CD1c-positive myeloid dendritic cell (primary cell): ENCODE measurements around the gene MFSD11.
A peak's percentile ranks its signal among the peaks of the same experiment; 100 is the strongest.
"Not testable (repeated sequence)": the region's sequence is repeated elsewhere in the genome, so short reads cannot be mapped to it uniquely, and the experiment has no call there.

Experiments
- DNase-seq: peaks from one replicate; pipeline ENCODE4 v3.0.0-alpha.2; 2016; ENCODE audit errors: extremely low spot score

The MFSD11 gene

DNA sequence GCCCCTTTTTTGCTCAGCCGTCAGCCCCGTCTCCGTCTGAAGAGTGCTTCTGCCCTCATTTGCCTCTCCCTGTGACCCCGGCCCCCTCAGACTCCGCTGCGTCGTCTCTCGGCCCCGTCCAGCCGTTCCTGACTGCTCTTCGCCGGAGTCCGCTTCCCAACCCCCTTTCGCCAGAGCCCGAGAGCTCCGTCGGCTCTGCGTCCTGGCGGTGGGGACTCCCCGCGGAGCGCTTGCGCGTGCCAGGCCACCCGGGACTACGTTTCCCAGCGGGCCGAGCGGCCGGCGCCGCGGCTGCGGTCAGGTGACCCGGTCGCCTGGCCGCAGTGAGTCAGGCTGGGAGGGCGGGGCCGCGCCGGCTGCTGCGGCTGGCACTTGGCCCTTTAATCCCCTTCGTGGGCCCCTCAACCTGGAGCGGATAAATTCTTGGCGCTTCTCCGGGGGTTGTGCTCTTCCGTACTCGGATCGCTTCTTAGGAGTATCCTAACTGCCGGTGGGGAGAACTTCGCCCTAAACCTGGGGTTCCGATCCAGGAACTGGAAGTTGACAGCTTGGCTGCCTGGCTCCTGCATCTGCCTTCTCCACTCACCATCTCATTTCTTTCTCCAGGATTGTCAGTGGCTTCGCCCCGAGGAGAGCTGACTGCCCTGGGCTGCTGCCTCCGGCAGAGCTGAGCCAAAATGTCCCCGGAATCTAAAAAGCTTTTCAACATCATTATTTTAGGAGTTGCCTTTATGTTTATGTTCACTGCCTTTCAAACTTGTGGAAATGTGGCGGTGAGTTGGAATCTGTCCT, at the start of gene MFSD11:
Gene MFSD11, plus strand, starts transcription at position 444 of the 792 bp plus-strand sequence. Its CDS starts 234 bp downstream, at position 678.
- peak; percentile 95 for DNase-seq

DNA sequence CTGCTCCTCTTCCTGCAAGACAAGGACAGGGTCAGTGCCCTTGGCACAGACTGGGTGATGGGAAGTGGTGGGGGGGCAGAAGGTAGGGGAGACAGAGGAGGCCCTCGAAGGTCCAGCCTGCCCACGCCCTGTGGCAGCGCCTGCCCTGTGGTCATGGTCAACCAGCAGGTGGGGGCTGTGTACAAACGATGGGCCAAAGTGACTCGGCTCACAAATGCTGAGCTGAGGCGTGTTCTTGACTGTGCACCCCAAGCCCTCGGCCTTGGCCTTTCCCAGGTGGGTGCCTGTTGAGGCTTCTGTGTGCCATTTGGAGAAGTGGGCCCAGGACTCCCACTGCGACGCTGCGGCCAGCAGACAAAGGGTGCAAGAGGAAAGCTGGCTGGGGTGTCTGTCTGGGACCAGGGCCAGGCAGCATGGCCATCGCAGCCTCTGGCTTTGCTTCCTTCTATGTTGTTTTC, 49.7 kb upstream of the MFSD11 start:
- DNase-seq: no peak

DNA sequence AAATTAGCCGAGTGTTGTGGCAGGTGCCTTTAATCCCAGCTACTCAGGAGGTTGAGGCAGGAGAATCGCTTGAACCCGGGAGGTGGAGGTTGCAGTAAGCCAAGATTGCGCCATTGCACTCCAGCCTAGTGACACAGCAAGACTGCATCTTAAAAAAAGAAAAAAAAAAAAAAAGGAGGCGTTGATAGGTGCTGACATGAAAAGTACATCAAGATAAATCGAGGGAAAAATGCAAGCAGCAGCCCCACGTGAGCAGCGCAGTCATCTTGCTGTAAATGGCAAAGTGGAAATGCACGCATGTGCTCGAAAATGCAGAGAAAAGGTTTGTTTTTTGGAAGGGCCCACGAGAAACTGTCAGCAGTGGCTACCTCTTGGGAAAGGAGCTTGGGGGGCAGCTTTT, 48.1 kb upstream of the MFSD11 start:
- no peak for DNase-seq

DNA sequence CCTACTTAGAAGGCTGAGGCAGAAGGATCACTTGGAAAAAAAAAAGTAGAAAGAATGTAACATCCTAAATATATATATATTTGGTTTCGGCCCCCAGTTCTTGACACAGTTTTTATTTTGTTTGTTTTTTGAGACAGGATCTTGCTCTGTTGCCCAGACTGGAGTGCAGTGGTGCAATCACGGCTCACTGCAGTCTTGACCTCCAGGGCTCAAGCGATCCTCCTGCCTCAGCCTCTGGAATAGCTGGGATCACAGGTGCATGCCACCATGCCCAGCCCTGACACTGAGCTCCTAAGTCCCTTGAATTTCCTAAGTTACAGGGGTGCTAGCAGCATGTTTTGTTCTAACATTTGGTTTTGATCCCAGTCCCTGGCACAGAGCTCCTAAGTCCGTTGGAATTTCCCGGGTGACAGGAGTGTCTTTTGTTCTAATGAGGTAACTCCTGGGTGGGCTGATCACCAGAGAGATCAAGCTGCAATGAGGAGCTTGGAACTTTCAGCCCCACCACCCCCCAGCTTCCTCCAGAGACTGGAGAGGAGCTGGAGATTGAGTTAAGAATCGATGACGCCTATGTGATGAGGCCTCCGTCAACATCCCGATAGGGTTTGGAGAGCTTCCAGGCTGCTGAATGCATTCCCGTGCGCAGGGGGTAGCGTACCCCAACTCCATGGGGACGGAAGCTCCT, 47.2 kb upstream of the MFSD11 start:
- no peak for DNase-seq

DNA sequence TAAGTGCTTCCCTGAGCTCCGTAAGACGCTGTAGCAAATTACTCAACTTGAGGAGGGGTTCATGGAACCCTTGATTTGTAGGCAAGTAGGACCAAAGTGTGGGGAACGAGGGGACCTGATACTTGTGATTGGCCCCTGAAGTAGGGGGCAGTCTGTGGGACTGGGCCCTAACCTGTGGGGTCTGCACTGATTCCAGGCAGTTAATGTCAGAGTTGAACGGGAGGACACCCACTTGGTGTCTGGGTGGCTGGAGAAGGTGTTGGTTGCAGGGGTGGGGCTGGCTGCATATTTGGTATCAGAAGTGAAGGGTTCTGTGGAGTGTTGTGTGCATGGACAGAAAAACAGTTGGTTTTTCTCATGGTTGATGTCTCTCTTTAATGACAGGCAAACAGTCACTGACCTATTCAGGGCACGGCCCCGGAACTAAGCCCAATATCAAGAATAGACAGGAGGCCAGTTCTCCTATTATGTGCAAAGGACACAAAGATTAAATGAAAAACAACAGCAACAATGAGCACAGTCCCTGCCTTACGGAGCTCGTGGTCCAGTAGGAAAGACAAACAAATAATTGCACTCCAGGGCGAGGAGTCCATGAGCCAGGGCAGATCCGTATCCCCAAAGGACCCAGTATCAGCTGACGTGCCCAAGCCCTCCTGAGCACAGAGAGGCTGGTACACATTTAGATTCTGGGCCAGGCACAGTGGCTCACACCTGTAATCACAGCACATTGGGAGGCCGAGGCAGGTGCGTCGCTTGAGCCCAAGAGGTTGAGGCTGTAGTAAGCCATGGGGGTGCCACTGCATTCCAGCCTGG, 46.3 kb upstream of the MFSD11 start:
- no peak for DNase-seq

DNA sequence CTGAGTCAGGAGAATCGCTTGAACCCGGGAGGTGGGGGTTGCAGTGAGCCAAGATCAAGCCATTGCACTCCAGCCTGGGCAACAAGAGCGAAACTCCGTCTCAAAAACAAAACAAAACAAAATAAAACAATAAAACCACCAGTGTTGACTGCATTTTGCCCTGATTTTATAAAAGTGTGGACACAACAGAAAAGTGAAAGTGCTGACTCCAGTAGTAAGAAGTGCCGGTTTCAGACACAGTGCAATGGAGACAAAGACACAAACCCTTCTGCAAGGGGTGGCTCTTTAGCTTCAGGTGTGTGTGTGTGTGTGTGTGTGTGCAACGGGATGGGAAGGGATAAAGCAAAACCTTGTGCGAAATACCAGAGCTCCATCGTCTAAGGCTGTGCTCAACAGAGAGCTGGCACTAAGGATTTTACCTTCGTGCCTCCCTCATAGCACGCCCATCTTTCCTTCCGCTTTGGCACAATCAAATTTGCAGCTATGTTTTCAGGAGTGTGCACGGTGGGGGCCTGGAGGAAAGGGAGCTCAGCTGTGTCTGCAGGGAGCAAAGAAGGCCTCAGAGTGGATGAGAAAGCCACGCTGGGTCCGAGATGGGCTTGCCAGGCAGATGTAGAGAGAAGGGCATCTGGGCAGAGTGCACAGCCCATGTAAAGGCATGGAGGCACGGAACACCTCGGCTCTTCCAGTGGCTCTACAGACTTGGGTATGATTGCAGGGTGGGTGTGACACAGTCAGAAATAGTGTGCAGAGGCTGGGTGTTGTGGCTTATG, 42.7 kb upstream of the MFSD11 start:
- no peak for DNase-seq

DNA sequence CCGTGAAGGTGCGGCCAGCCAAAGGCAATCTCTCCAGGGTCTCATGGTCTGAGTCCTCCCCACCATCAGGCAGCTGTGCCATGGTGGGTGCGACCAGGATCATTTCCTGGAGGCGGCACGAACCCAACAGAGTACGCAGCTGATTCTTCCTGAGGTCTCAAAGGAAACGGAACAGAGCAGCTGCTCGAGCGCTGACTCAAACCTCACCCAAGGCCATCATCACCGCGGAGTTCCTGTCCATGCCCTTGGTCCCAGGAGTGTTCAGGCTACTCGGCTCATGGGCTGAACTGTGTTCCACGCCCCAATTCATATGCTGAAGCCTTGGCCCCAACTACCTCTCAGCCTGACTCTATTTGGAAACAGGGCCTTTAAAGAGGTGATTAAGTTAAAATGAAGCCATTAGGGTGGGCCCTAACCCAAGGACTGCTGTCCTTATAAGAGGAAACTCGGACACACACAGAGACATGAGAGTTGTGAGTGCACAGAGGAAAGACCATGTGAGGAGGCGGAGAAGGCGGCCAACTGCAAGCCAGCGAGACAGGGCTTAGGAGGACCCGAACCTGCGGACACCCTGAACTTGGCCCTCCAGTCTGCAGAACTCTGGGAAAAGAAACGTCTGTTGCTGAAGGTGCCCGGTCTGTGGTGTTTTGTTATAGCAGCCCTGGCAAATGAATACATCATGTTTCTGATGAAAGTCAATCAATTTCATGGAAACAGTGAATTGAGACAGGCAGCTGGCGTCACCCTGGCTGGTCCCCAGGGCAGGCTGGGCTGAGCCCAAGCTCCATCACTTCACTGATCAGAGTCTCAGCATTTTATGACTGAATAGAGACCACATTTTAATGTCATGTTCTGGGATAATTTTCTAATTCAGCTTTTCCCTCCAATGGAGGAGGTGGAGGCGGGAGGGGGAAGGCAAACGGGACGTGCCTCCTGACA, 40.9 kb upstream of the MFSD11 start:
- DNase-seq: no peak

DNA sequence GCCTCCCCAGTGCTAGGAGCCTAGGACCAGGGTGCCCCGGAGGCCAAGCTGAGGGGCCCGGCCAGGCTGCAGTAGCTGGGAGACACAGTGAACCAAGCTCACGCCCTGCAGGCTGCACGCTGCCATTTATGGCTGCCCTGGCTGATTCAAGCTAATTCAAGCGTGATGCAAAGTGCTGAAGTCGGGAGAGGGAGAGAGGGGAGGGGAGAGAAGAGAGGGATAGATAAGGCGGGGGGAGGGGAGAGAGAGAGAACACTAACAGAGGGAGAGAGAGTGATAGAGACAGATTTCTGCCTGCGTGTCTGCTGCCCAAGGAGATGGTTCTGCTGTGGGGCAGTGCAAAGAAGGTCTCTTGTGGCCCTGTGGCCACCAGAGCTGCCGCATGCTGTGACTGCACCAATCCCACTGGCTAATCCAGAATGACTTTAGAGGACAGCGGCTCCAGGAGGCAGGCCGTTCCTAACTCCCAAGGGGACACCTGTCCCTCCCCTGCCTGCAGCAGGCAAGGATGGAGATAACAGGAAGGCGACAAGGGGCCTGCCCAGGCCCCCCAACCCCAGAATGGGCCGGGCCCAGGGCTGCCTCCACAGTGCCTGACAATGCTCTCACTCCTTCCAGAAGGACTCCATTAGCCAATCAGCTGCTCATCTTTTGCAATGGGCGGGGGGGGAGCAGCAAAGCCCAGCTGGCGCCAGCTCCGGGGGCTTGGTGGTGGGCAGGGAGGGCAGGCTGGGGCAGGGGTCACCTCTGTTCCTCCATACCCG, 40.0 kb upstream of the MFSD11 start:
- DNase-seq: no peak

DNA sequence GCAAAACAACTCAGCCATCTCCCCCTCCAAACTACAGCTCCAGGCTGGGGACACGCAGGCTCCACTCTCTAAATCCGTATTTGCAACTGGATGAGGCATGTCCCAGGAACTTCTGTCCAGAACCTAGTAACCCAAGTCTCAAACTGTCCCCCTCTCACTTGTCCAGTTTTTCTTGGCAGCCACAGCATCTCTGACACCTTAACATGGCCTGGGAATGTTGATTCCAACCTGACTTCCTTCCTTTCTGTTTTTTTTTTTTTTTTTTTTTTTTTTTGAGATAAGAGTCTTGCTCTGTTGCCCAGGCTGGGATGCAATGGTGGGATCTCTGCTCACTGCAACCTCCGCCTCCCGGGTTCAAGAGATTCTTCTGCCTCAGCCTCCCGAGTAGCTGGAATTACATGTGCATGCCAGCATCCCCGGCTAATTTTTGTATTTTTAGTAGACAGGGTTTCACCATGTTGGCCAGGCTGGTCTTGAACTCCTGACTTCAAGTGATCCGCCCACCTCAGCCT, 39.4 kb upstream of the MFSD11 start:
- not testable (repeated sequence) for DNase-seq

DNA sequence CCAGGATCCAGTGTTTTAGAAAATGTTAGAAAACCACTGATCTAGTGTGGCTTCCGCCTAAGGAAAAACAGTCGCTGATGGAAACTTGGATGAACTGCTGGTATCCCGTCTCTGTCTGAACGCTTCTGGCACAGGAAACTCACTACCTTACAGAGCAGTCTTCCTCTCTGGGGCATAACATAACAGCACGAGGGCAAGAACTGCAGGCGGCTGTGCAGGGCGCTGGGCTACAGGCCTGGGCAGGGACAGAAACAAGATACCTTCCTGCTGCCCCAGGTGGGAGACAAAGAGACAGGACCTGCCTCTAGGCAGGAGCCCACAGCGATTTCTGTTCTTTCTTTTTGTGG, 37.7 kb upstream of the MFSD11 start:
- no peak for DNase-seq

DNA sequence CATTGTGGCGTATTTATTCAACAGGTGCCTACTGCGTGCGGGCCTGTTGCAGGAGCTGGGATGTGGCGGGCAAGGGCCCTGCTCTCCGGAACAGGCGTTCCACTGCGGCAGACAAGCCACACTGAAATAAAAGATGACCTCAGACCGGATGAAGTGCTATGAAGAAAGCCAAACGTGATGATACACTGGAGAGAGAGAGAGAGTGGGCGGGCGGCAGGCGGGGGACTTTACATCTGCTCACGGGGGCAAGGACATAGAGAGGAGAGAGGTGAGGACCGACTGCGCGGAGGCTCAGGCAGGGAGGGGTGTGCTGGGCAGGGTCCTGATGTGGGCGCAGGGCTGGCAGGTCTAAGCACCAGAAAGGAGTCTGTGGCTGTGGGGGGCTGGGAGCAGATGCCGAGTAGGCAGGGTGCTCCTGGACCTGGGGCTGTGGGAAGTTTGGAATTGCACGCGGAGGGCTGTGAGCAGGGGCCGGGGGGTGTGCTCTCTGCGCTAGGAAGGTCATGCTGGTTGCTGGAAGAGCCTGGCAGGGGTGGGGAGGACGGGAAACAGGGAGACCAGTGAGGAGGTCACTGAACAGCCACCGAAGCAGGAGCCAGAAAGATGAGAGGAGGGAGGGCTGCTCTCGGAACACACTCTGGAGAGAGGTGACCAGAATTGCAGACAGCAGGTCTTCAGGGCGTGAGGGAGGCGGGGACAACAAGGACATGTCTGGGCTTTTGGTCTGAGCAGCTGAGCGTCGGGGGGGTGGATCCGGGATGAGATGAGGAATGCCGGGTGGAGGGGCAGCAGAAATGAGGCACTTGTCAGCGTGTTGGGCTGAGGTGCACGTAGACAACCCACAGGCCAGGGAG, 37.1 kb upstream of the MFSD11 start:
- DNase-seq: no peak

DNA sequence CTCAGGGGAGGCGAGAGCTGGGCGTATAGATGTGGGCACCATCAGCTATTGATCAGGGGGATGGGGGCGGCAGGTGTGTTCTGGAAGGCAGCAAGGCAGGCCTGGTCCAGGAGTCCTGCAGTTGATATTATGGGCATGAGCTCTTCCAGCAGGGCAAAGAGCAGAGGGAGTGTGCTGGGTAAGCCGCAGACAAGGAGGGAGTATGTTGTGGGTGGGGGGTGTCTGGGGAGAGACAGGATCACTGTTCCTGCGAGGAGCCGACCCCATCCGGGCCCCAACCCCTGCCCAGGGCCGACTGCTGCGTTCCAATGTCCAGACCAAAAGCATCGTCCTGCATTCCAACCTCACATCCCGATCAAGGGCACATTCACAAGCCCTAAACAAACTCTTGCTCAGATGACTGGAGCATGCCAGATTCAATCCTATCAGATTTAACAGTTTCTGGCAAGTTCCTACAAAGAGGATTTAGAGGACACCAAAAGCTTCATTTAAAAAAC, 36.4 kb upstream of the MFSD11 start:
- no peak for DNase-seq

DNA sequence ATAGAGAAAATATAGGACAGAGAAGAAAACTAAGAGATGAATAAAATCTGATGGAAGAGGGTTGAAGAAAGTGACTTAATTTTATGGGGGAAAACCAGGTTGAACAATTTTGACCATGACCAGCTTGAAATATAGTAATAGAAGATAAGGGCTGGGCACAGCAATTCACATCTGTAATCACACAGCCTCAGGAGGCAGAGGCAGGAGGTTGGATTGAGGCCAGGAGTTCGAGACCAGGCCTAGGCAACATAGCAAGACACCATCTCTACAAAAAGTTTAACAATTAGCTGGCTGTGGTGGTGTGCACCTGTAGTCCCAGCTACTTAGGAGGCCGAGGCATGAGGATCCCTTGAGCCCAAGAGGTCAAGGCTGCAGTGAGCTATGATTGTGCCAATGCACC, 35.8 kb upstream of the MFSD11 start:
- DNase-seq: no peak

DNA sequence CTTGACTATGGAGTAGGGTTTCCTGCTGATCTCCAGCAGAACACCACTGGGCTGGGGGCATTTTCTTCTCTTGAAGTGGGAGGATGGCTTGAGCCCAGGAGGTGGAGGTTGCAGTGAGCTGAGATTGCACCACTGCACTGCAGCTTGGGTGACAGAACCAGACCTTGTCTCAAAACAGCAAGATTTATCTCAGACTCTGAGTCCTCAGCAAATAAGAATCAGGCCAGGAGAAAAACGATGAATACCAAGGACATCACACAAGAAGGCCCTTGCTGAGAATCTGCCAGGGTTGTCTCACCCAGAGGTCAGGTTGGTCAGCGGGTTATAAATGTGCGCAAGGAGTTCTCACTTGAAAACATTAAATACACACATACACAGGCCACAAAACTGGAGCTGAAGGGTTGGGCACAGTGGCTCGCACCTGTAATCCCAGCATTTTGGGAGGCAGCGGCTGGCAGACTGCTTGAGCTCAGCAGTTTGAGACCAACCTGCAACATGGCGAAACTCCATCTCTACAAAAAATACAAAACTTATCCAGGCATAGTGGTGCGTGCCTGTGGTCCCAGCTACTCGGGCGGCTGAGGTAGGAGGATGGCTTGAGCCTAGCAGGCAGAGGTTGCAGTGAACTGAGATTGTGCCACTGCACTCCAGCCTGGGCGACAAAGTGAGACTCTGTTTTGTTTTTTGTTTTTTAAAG, 34.8 kb upstream of the MFSD11 start:
- DNase-seq: no peak

DNA sequence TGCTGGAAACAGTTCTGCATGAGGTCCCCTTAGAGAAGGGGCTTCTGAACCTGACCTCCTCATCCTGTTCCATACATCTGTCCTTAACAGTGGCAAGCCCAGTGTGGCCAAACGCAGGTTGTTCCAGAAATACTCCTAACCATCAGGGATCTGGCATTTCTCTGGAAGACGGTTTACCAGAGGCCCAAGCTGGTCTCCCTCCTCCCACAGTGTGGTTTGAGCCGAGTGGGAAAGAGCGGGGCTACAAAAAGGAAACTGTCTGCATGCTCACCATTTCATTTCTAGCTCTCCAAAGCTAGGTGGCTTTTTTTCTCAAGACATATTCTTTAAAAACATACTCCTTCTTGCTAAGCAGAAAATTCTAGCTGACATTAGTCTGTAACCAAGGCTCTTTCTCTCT, 33.1 kb upstream of the MFSD11 start:
- no peak for DNase-seq

DNA sequence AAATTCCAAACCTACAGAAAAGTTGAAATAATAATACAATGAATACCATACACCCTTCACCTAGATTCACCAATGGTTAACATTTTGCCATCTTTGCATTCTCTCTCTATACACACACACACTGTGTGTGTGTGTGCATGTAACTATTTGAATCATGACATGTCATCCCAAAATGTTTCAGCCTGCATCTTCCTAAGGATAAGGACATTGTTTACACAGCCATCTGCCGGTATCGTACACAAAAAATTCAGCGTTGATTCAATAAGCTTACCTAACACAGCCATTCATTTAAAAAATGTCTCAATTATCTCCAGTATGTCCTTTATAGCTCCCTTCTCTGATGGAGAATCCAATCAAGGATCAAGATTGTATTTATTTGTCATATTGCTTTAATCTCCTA, 31.1 kb upstream of the MFSD11 start:
- DNase-seq: no peak

DNA sequence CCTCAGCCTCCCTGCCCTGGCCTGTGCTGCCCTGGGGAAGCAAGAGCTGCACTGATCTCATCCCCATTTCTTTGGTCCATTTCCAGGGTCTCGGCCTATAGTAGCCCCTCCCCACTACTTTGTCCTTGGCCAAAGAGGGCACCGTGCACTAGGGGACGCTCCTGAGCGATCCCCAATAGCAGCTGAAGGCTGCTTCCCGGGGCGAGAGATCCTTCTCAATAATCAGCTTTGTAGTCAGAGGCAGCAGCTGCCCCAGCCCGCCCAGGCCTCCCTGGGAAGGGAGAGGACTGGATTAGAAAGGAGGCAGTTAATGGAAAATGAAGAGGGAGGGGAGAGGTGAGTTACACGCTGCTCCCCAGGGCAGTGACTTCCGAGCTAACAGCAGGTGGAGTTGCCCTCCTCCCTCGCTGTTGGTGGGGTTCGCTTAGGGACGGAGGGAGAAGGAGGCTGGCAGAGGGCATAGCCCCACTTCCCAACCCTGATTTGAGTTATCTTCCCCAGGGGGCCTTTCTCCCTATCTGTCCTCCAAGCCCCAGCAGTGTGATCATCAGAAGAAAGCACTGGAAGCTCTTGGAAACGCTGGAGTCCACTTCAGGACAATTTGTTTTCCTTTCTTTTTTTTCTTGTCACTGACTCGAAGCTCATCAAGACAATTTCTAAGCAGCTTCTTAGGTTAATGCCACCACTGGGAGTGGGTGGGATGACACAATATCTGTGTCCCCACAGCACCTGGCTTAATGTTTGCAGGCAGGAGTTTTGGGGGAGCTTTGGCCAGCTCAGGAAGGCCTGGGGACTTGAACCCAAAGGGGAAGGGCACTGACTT, 29.7 kb upstream of the MFSD11 start:
- DNase-seq: no peak
